Measurements from ENCODE around the gene CTTNBP2. TPM values are rescaled to one million over a fixed set of nuclear protein-coding genes. Genes with fewer than 3 reads are reported as not detected.

Gene CTTNBP2
- total RNA-seq, 6 experiments from 2014 or later, result not detected

GRCh38 chr7:117810642-117811512 is 62.4 kb downstream of the CTTNBP2 start:
- no peak overlapping the region for H3K27ac Mint-ChIP-seq
- DNase-seq, result no peak
- peaks cover 11% of the 10 kb centered on the region for H3K9me3 Mint-ChIP-seq
- no peaks in the 10 kb centered on the region for H3K4me1 Mint-ChIP-seq (ENCODE audit: low read depth)
- H3K4me3 Mint-ChIP-seq, result no peak overlapping the region
- TF ChIP-seq CTCF (IDR thresholded peaks at IDR 0.05), result no peak
- no peaks in the 10 kb centered on the region; the same call in 1 of the 2 replicates for H3K27me3 Mint-ChIP-seq (ENCODE audit: insufficient read depth)
- no peaks in the 10 kb centered on the region for H3K36me3 Mint-ChIP-seq (ENCODE audit: low read depth)

GRCh38 chr7:117809958-117810357 is 63.3 kb downstream of the CTTNBP2 start:
- no peak for TF ChIP-seq CTCF (IDR thresholded peaks at IDR 0.05)
- Mint-ChIP-seq H3K4me3 (no peak overlapping the region), H3K9me3 (peaks cover 16% of the 10 kb centered on the region), H3K27me3 (ENCODE audit: insufficient read depth) (no peaks in the 10 kb centered on the region; the same call in 1 of the 2 replicates), H3K4me1 (ENCODE audit: low read depth) (no peaks in the 10 kb centered on the region), H3K27ac (no peak overlapping the region), H3K36me3 (ENCODE audit: low read depth) (no peaks in the 10 kb centered on the region)
- DNase-seq, result no peak

- Mint-ChIP-seq H3K36me3 (ENCODE audit: low read depth) (no peaks in the 10 kb centered on the region), H3K27me3 (ENCODE audit: insufficient read depth) (no peaks in the 10 kb centered on the region; the same call in 1 of the 2 replicates), H3K27ac (no peak overlapping the region), H3K9me3 (peaks cover 16% of the 10 kb centered on the region), H3K4me3 (no peak overlapping the region), H3K4me1 (ENCODE audit: low read depth) (no peaks in the 10 kb centered on the region)
- no peak for TF ChIP-seq CTCF (IDR thresholded peaks at IDR 0.05)
- DNase-seq, result no peak
Observed at GRCh38 chr7:117808910-117809705, 64.1 kb downstream of the CTTNBP2 start.

GRCh38 chr7:117808341-117808757 is 64.9 kb downstream of the CTTNBP2 start:
- Mint-ChIP-seq H3K9me3 (peaks cover 16% of the 10 kb centered on the region), H3K4me3 (no peak overlapping the region), H3K36me3 (ENCODE audit: low read depth) (no peaks in the 10 kb centered on the region), H3K27ac (no peak overlapping the region), H3K4me1 (ENCODE audit: low read depth) (no peaks in the 10 kb centered on the region), H3K27me3 (ENCODE audit: insufficient read depth) (no peaks in the 10 kb centered on the region; the same call in 1 of the 2 replicates)
- TF ChIP-seq CTCF (IDR thresholded peaks at IDR 0.05), result no peak
- no peak for DNase-seq

GRCh38 chr7:117807676-117808075 is 65.6 kb downstream of the CTTNBP2 start:
- no peak for DNase-seq
- H3K4me3 Mint-ChIP-seq, result no peak overlapping the region
- peaks cover 16% of the 10 kb centered on the region for H3K9me3 Mint-ChIP-seq
- no peaks in the 10 kb centered on the region; the same call in 1 of the 2 replicates for H3K27me3 Mint-ChIP-seq (ENCODE audit: insufficient read depth)
- H3K36me3 Mint-ChIP-seq (ENCODE audit: low read depth), result no peaks in the 10 kb centered on the region
- TF ChIP-seq CTCF (IDR thresholded peaks at IDR 0.05), result no peak
- no peak overlapping the region for H3K27ac Mint-ChIP-seq
- no peaks in the 10 kb centered on the region for H3K4me1 Mint-ChIP-seq (ENCODE audit: low read depth)
